ENCODE results near the gene SLC1A2. TPM values are rescaled to one million over a fixed set of nuclear protein-coding genes. Genes with fewer than 3 reads are reported as not detected.

Gene SLC1A2
- total RNA-seq, 1 experiment from 2014 or later = 0.50 TPM

- Mint-ChIP-seq H3K4me3 (no peak overlapping the region), H3K27ac (no peak overlapping the region), H3K36me3 (no peaks in the 10 kb centered on the region), H3K9me3 (no peaks in the 10 kb centered on the region), H3K27me3 (ENCODE audit: low read depth) (no peaks in the 10 kb centered on the region), H3K4me1 (no peaks in the 10 kb centered on the region)
- TF ChIP-seq ZNF138 (CRISPR knock-in tag; conservative IDR thresholded peaks at IDR 0.05) = no peak
- no peak for TF ChIP-seq CREM (CRISPR knock-in tag; IDR thresholded peaks at IDR 0.05)
- TF ChIP-seq TEAD1 (CRISPR knock-in tag; IDR thresholded peaks at IDR 0.05) = no peak
- TF ChIP-seq KAT7 (CRISPR knock-in tag; IDR thresholded peaks at IDR 0.05; ENCODE audit: borderline replicate concordance) = no peak
- no peak for TF ChIP-seq FOXP4 (CRISPR knock-in tag; IDR thresholded peaks at IDR 0.05)
- no peak for TF ChIP-seq USF1 (CRISPR knock-in tag; IDR thresholded peaks at IDR 0.05)
- no peak for TF ChIP-seq ZNF512 (CRISPR knock-in tag; IDR thresholded peaks at IDR 0.05; ENCODE audit: borderline replicate concordance)
- no peak for TF ChIP-seq GRHL2 (CRISPR knock-in tag; IDR thresholded peaks at IDR 0.05; ENCODE audit: insufficient replicate concordance, severe bottlenecking)
- no peak for TF ChIP-seq ZNF281 (CRISPR knock-in tag; IDR thresholded peaks at IDR 0.05)
- TF ChIP-seq IRF1 (CRISPR knock-in tag; IDR thresholded peaks at IDR 0.05) = no peak
- TF ChIP-seq OVOL2 (CRISPR knock-in tag; IDR thresholded peaks at IDR 0.05; ENCODE audit: borderline replicate concordance) = no peak
- TF ChIP-seq NR2C2 (CRISPR knock-in tag; IDR thresholded peaks at IDR 0.05) = no peak
- TF ChIP-seq E2F4 (CRISPR knock-in tag; IDR thresholded peaks at IDR 0.05; ENCODE audit: borderline replicate concordance, low read depth) = no peak
- no peak for TF ChIP-seq HMGXB4 (CRISPR knock-in tag; IDR thresholded peaks at IDR 0.05)
- TF ChIP-seq RORB (CRISPR knock-in tag; IDR thresholded peaks at IDR 0.05) = no peak
- no peak for TF ChIP-seq ETV6 (CRISPR knock-in tag; IDR thresholded peaks at IDR 0.05)
- TF ChIP-seq MAX (CRISPR knock-in tag; IDR thresholded peaks at IDR 0.05) = no peak
- ChIA-PET CTCF (no interaction called here), POLR2A (no interaction called here)
- DNase-seq (ENCODE audit: low spot score) (no peak), ATAC-seq (no peak)
These were observed 170.6 kb downstream of the SLC1A2 start for GRCh38 chr11:35248558-35249323.
